Measurements from ENCODE around the gene SH2B3. TPM values are rescaled to one million over a fixed set of nuclear protein-coding genes. Genes with fewer than 3 reads are reported as not detected.

Gene SH2B3
- total and polyA plus RNA-seq, 2 of the 13 experiments (the other 11 are each of a cell fraction or from before 2014, with no cell fraction given), result 6.8 to 6.9 TPM

- TF ChIP-seq AGO1 (IDR thresholded peaks at IDR 0.05; ENCODE audit: low read depth, low read length, poor library complexity, severe bottlenecking), result no peak
- no peak for TF ChIP-seq CAMTA2 (CRISPR knock-in tag; IDR thresholded peaks at IDR 0.05; ENCODE audit: borderline replicate concordance)
- TF ChIP-seq ZNF225 (CRISPR knock-in tag; IDR thresholded peaks at IDR 0.05), result no peak
- no peak for TF ChIP-seq ZNF703 (CRISPR knock-in tag; IDR thresholded peaks at IDR 0.05; ENCODE audit: borderline replicate concordance)
- no peak for TF ChIP-seq ZNF879 (CRISPR knock-in tag; IDR thresholded peaks at IDR 0.05)
- no peak for TF ChIP-seq HMG20B (CRISPR knock-in tag; conservative IDR thresholded peaks at IDR 0.05)
- no peak for TF ChIP-seq SMARCC2 (IDR thresholded peaks at IDR 0.05)
- TF ChIP-seq POGZ (CRISPR knock-in tag; IDR thresholded peaks at IDR 0.05), result no peak
- TF ChIP-seq ZNF124 (CRISPR knock-in tag; IDR thresholded peaks at IDR 0.05), result no peak
- TF ChIP-seq ZNF781 (CRISPR knock-in tag; IDR thresholded peaks at IDR 0.05; ENCODE audit: borderline replicate concordance, not compliant biosample characterization), result no peak
- TF ChIP-seq ZBTB46 (CRISPR knock-in tag; IDR thresholded peaks at IDR 0.05; ENCODE audit: borderline replicate concordance), result no peak
- no peak for TF ChIP-seq ZNF414 (CRISPR knock-in tag; IDR thresholded peaks at IDR 0.05)
- TF ChIP-seq TIGD3 (CRISPR knock-in tag; IDR thresholded peaks at IDR 0.05; ENCODE audit: borderline replicate concordance), result no peak
- no peak for TF ChIP-seq NFYB (CRISPR knock-in tag; IDR thresholded peaks at IDR 0.05)
- no peak for TF ChIP-seq SUZ12 (IDR thresholded peaks at IDR 0.05; ENCODE audit: low read depth, low read length)
- no peak for TF ChIP-seq ELF4 (CRISPR knock-in tag; IDR thresholded peaks at IDR 0.05; ENCODE audit: borderline replicate concordance)
- no peak for TF ChIP-seq SNAPC5 (CRISPR knock-in tag; IDR thresholded peaks at IDR 0.05; ENCODE audit: borderline replicate concordance)
- no peak for TF ChIP-seq TAF15 (IDR thresholded peaks at IDR 0.05; ENCODE audit: low read depth, low read length, poor library complexity, severe bottlenecking)
- TF ChIP-seq KLF11 (CRISPR knock-in tag; IDR thresholded peaks at IDR 0.05), result no peak
- no peak for TF ChIP-seq PAF1 (CRISPR knock-in tag; IDR thresholded peaks at IDR 0.05)
- no peak for TF ChIP-seq ZNF614 (CRISPR knock-in tag; IDR thresholded peaks at IDR 0.05; ENCODE audit: borderline replicate concordance)
- TF ChIP-seq TBP (CRISPR knock-in tag; IDR thresholded peaks at IDR 0.05), result no peak
- TF ChIP-seq THAP9 (CRISPR knock-in tag; IDR thresholded peaks at IDR 0.05; ENCODE audit: borderline replicate concordance), result no peak
Observed at GRCh38 chr12:111361717-111362576, 43.8 kb upstream of the SH2B3 start (continued).

Measured in HepG2 (cell line).